ENCODE measurements around the gene HMX1.

HMX1 gene

GRCh38 chr4:8904666-8905065 is 33.0 kb upstream of the HMX1 start:
- no peak for TF ChIP-seq CTCF (IDR thresholded peaks at IDR 0.05; ENCODE audit: borderline replicate concordance, insufficient read depth, low read depth, low read length)
- no peak overlapping the region for H3K4me3 ChIP-seq (ENCODE audit: low read depth, low read length)

DNA sequence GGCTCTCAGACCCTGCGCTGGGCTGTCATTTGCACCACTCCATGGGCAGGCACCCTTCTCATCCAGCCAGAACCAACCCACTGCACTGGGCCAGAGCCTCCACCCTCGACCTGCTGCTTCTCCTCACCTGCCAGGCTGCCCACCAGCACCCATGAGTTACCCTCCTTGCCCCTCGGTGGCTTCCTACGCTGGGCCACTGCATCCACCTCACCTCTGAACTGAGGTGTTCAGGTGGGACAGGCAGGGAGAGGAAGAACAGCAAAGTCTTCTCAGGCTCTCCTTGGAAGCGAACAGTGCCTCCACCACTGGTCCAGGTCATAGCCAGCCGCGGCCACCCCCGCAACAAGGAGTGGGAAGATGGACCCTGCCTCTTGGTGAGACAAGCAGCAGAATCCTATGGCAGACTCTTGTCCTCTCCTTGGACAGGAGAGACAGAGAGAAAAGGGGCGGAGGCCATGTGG is 32.4 kb upstream of the HMX1 start:
- H3K4me3 ChIP-seq (ENCODE audit: low read depth, low read length): no peak overlapping the region
- no peak for TF ChIP-seq CTCF (IDR thresholded peaks at IDR 0.05; ENCODE audit: borderline replicate concordance, insufficient read depth, low read depth, low read length)

DNA sequence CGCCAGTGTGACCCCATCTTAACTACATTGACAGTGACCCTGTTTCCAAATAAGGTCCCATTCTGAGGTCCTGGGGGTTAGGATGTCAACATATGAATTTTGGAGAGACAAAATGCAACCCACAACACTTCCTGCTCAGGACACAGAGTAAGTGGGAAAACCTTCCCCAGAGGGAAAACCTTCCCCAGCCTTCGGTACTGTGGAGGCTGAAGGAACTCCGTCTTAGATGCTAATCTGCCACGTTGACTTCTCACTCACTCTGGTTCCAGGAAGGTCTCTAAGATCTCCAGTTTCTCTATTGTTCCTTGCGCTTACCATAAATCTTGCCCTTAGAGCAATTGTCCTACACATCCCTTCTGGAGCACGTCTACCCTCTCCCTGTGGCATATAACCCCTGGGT is 29.7 kb upstream of the HMX1 start:
- H3K4me3 ChIP-seq (ENCODE audit: low read depth, low read length): no peak overlapping the region
- TF ChIP-seq CTCF (IDR thresholded peaks at IDR 0.05; ENCODE audit: borderline replicate concordance, insufficient read depth, low read depth, low read length): no peak

GRCh38 chr4:8900588-8900987 is 28.9 kb upstream of the HMX1 start:
- no peak overlapping the region for H3K4me3 ChIP-seq (ENCODE audit: low read depth, low read length)
- no peak for TF ChIP-seq CTCF (IDR thresholded peaks at IDR 0.05; ENCODE audit: borderline replicate concordance, insufficient read depth, low read depth, low read length)

GRCh38 chr4:8898419-8898818 is 26.8 kb upstream of the HMX1 start:
- no peak overlapping the region for H3K4me3 ChIP-seq (ENCODE audit: low read depth, low read length)
- no peak for TF ChIP-seq CTCF (IDR thresholded peaks at IDR 0.05; ENCODE audit: borderline replicate concordance, insufficient read depth, low read depth, low read length)

DNA sequence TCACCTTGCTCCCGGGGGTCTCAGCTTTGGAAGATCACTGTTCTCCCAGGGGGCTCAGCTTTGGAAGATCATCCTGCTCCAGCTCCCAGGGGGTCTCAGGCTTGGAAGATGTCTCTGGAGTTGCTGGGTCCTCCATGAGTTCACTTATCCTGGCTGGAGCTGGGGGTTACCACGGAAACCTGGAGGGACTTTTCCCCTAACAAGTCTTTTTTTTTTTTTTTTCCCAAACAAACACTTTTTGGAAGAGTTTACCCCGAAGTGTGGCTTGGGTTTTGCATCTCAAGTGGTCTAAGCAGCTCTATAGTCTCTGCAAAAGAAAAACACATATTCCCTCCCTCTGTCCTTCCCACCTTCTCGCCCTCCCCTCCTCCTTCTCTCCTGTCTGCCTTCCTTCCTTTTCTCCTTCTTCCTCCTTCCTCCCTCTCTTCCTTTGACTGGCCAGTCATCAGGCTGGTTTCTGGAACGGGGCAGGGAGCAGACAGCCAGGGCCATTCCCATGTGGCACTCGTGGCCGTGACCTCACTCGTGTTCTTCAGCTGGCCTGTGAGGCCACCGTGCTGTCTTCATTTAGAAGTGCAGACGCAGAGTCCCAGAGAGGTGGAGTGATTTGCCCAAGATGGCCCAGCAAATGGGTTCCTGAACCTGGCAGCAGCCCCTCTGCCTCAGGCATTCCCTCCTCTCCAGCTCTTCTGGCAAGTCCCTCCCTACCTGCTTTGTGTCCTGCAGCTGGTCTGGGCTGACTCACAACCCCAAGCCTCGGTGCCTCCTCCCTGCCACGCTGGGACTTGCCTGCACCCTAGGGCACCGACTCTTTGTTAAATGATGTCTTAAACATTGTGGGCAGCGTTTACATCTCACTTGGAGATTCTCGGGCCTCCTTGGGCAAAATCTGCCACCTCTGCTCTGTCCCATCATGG is 25.9 kb upstream of the HMX1 start:
- no peak for TF ChIP-seq CTCF (IDR thresholded peaks at IDR 0.05; ENCODE audit: borderline replicate concordance, insufficient read depth, low read depth, low read length)
- no peak overlapping the region for H3K4me3 ChIP-seq (ENCODE audit: low read depth, low read length)

DNA sequence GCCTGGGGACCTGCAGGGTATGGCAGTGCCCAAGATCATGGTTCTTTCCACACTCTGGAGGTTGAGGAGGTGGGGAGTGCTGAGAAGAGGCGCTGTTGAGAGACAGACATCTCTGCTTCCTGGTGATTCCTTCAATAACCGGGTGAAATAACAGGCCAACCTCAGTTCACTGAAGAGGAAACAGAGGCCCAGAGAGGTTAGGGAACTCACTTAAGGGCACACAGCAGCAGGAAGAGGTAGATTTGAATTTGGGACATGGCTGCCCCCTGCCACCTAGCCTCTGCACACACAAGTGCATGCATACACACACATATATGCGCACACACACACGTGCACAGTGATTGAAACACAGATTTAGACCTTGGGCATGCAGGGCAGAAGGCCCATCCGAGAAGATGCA is 24.9 kb upstream of the HMX1 start:
- no peak for TF ChIP-seq CTCF (IDR thresholded peaks at IDR 0.05; ENCODE audit: borderline replicate concordance, insufficient read depth, low read depth, low read length)
- no peak overlapping the region for H3K4me3 ChIP-seq (ENCODE audit: low read depth, low read length)

All from GM12875 (cell line).